Subcutaneous preadipocyte (primary cell): ENCODE measurements around the gene IL10RA. TPM values are rescaled to one million over a fixed set of nuclear protein-coding genes. Genes with fewer than 3 reads are reported as not detected.

Experiments
- total RNA-seq: library from RNA; depleted of rRNA; stranded (reverse); fragments of >200 nt; gene quantifications from 2 replicates; pipeline ENCODE4 v1.2.3, GENCODE V29; 2012

The IL10RA gene
- 0.37 TPM in 1 of 2 replicates, not detected in the other for total RNA-seq

GRCh38 chr11:117985953-117986887 lies at the start of gene IL10RA:
IL10RA (plus strand) TSS chr11:117986394; CDS start chr11:117986468, 74 bp downstream.

Other genes starting within 250 kb of the IL10RA start
- gene DSCAML1, start 189.2 kb upstream of the IL10RA start, total RNA-seq = not detected in 2 replicates
- gene FXYD2, start 161.7 kb upstream of the IL10RA start, total RNA-seq = 0.20 TPM in 1 of 2 replicates, not detected in the other
- gene FXYD6, start 109.7 kb upstream of the IL10RA start, total RNA-seq = not detected in 2 replicates
- gene TMPRSS13, start 57.0 kb upstream of the IL10RA start, total RNA-seq = under 0.01 TPM in 1 of 2 replicates, not detected in the other
- not detected in 2 replicates for gene TMPRSS4, start 90.7 kb downstream of the IL10RA start, total RNA-seq
- not detected in 2 replicates for gene SMIM35, start 100.6 kb downstream of the IL10RA start, total RNA-seq
- not detected in 2 replicates for gene SCN4B, start 166.4 kb downstream of the IL10RA start, total RNA-seq
- under 0.01 TPM in 1 of 2 replicates, not detected in the other for gene SCN2B, start 190.2 kb downstream of the IL10RA start, total RNA-seq
- gene JAML, start 238.6 kb downstream of the IL10RA start, total RNA-seq = not detected in 2 replicates